ENCODE measurements around the gene IFNB1.

The IFNB1 gene

DNA sequence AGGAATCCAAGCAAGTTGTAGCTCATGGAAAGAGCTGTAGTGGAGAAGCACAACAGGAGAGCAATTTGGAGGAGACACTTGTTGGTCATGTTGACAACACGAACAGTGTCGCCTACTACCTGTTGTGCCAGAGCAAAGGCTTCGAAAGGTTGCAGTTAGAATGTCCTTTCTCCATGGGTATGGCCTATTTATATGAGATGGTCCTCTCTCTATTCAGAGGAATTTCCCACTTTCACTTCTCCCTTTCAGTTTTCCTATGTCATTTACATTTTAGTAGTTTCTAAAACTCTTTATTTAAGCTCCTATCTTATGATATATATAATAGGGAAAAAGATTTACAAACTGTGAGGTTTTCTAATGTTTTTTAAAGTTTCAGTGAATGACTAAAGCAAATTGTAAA is at the start of gene IFNB1:
IFNB1 (minus strand) TSS at position 162 of the 400 bp plus-strand sequence; CDS start at position 89, 73 bp downstream.
- DNase-seq (ENCODE audit: low spot score), result no peak

- no peak for DNase-seq (ENCODE audit: low spot score)
Observed at GRCh38 chr9:21121595-21122251, 44.0 kb upstream of the IFNB1 start.

GRCh38 chr9:21121079-21121478 is 43.3 kb upstream of the IFNB1 start:
- DNase-seq (ENCODE audit: low spot score), result no peak

GRCh38 chr9:21119093-21119770 is 41.5 kb upstream of the IFNB1 start:
- no peak for DNase-seq (ENCODE audit: low spot score)

DNA sequence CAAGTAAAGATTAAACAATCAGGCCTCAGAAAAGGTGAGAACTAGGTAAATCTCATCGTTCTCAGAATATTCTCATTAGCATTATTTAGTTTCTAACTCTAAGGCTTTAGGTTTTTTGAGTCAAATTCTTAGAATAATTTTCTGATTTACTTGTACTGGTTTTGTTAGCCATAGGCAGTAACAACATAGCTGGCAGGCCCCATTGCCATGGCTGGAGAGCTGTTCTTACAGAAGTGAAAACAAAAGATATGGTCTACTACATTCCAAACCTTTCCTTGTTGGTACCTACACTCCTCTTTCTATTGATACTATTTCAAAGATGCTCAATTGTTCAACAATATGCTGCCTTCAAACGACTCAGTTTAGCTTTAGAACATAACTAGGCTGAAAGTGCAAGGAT is 36.6 kb upstream of the IFNB1 start:
- no peak for DNase-seq (ENCODE audit: low spot score)

- peak; percentile 57 for DNase-seq (ENCODE audit: low spot score)
Observed at GRCh38 chr9:21110708-21111576, 33.2 kb upstream of the IFNB1 start.

DNA sequence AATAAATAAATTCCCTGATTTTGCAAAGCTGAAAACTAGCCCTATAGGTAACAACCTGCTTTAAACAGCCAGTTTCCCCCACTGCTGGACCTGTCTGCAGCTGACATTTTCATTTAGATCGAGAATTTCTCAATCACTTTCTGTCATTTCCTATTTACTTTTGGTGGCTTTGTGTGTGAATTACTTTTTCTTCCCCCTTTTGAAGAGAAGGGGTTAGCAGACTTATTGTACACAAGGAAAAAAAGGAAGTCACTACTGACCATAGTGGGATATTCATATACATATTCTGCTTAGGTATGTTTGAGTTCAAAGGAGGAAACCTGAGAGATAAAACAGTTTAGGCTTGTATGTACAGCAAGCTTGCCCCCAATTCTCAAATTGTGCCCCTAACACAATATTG is 27.0 kb upstream of the IFNB1 start:
- DNase-seq (ENCODE audit: low spot score), result no peak

GRCh38 chr9:21102305-21102704 is 24.6 kb upstream of the IFNB1 start:
- no peak for DNase-seq (ENCODE audit: low spot score)

DNA sequence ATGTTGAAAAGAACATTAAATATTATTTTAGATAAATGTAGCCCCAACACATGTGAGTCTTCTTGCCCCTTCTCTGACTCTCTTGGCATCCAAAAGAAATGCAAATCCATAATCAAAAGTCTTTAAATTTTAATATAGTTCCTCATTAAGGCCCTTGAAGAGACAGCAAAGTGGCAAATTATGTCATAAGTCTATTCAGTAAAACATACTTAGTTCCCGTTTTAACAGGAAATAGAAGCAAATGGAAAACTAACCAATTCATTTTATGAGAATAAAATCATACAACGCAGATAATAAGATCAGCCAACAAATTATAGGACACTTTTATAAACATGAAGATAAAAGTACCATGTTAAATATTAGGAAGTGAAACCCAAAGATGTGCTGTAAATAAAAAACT is 20.1 kb upstream of the IFNB1 start:
- no peak for DNase-seq (ENCODE audit: low spot score)

DNA sequence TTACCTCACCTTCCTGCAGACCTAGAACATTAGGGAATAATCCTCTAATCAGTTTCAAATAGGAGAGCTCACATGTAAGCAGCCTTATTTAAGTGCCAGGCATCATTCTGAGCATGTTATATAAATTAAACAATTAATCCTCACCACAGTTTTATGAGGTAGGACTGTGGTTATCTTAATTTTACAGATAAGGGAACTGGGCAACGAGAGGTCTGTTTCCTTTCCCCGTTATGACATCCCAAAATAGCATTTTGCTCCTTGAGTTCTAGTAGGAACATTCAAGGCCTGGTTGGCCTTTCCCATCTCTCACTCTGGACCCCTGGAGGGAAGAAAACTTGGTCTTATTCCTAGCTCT is 19.1 kb upstream of the IFNB1 start:
- DNase-seq (ENCODE audit: low spot score), result no peak

DNA sequence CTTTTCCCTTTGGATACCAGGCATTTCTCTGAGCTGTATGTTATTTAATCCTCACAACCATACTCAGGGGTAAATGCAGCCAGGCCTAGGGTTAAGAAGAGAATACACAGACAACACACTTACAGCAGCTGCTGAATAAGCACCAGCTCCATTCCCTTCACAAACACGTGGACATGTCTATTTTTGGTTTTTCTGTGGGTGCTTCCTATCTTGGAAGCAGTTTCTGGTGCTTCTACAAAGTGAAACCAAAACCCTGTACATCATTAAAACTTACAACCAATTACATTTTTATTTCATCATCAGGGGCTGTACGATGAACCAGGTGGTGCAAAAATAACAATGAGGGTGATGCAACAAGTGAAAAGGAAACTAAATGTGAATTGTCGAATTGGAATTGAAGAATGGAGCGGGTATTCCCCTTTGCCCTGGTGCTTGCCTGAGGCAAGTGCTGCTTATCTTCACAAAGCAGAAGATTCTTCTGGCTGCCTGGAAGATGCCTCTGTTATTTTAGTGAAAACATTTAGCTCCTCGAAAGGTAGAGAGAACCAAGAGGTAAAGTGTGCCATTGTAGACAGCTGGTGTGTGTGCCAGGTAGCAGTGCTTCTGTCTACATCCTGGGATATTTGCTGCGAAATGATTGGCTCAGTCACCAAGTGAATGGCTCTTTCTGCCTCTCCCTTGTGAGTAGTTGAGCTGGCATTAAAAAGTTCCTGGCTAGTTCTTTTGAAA is 18.6 kb upstream of the IFNB1 start:
- peak; percentile 28 for DNase-seq (ENCODE audit: low spot score)

- no peak for DNase-seq (ENCODE audit: low spot score)
Observed at GRCh38 chr9:21095561-21095960, 17.8 kb upstream of the IFNB1 start.

- DNase-seq (ENCODE audit: low spot score), result no peak
Observed at GRCh38 chr9:21086538-21086937, 8.8 kb upstream of the IFNB1 start.

DNA sequence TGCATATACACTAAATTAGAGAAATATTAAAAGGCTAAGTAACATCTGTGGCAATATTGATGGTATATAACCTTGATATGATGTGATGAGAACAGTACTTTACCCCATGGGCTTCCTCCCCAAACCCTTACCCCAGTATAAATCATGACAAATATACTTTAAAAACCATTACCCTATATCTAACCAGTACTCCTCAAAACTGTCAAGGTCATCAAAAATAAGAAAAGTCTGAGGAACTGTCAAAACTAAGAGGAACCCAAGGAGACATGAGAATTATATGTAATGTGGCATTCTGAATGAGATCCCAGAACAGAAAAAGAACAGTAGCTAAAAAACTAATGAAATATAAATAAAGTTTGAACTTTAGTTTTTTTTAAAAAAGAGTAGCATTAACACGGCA is 7.3 kb upstream of the IFNB1 start:
- DNase-seq (ENCODE audit: low spot score), result no peak

DNA sequence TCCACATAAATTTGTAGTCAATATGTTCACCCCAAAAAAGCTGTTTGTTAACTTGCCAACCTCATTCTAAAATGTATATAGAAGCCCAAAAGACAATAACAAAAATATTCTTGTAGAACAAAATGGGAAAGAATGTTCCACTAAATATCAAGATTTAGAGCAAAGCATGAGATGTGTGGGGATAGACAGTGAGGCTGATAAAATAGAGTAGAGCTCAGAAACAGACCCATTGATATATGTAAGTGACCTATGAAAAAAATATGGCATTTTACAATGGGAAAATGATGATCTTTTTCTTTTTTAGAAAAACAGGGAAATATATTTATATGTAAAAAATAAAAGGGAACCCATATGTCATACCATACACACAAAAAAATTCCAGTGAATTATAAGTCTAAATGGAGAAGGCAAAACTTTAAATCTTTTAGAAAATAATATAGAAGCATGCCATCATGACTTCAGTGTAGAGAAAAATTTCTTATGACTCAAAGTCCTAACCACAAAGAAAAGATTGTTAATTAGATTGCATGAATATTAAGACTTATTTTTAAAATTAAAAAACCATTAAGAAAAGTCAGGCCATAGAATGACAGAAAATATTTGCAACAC is 6.6 kb upstream of the IFNB1 start:
- DNase-seq (ENCODE audit: low spot score), result no peak

DNA sequence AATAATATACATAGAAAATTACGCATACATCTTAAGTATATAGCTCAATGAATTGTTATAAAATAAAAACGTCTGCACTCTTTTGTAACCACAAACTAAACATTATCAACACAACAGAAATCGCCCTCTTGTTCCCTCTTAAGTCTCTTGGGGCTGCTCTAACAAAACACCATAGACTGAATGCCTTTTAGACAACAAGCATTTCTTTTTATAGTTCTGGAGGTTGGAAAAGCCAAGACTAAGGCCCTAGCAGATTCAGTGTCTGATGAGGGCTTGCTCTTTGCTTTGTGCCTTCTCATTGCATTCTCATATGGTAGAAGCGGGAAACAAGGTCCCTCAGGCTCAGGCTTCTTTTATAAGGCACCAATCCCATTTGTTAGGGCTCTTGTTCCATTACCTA is 4.9 kb upstream of the IFNB1 start:
- DNase-seq (ENCODE audit: low spot score), result no peak

GRCh38 chr9:21081999-21082398 is 4.3 kb upstream of the IFNB1 start:
- DNase-seq (ENCODE audit: low spot score), result no peak

- no peak for DNase-seq (ENCODE audit: low spot score)
Observed at GRCh38 chr9:21081451-21081850, 3.7 kb upstream of the IFNB1 start.

GRCh38 chr9:21080793-21081192 is 3.1 kb upstream of the IFNB1 start:
- DNase-seq (ENCODE audit: low spot score), result no peak

- DNase-seq (ENCODE audit: low spot score), result no peak
Observed at GRCh38 chr9:21078702-21079101, 960 bp upstream of the IFNB1 start.

- DNase-seq (ENCODE audit: low spot score), result no peak
Observed at GRCh38 chr9:21075484-21075883, 2.3 kb downstream of the IFNB1 start.

GRCh38 chr9:21070906-21071305 is 6.8 kb downstream of the IFNB1 start:
- DNase-seq (ENCODE audit: low spot score), result no peak
